Naive B cell (primary cell): Measurements from ENCODE around the gene CLCN1. TPM values are rescaled to one million over a fixed set of nuclear protein-coding genes. Genes with fewer than 3 reads are reported as not detected.
A peak's percentile ranks its signal among the peaks of the same experiment; 100 is the strongest.

Experiments
- ATAC-seq, 2 donors: fragments of 150-1000 bp; cut with Tn5 transposase; 2 replicates each; pipeline ENCODE4 v1.10.0; 2021; ENCODE audit warnings: low read depth in 2 of 2, mild to moderate bottlenecking in 2 of 2, moderate library complexity in 2 of 2
- DNase-seq: peaks from one replicate; pipeline ENCODE4 v3.0.0; 2022
- H3K27ac Mint-ChIP-seq, 6 donors: one replicate each; pipeline ENCODE4 v1.8.0; 2020 to 2022; ENCODE audit warnings: mild to moderate bottlenecking in 6 of 6, mixed read lengths in 6 of 6, moderate library complexity in 5 of 6, inconsistent platforms in 2 of 6
- H3K27me3 Mint-ChIP-seq, 3 donors: one replicate each; pipeline ENCODE4 v1.8.0; 2021 to 2022; ENCODE audit warnings: mixed read lengths in 3 of 3, mild to moderate bottlenecking in 1 of 3
- H3K36me3 Mint-ChIP-seq, 2 donors: one replicate each; pipeline ENCODE4 v1.8.0; 2020 to 2022; ENCODE audit warnings: mixed read lengths in 2 of 2, inconsistent platforms in 1 of 2, mild to moderate bottlenecking in 1 of 2
- H3K4me1 Mint-ChIP-seq, 3 donors: one replicate each; pipeline ENCODE4 v1.8.0; 2020 to 2022; ENCODE audit warnings: mixed read lengths in 3 of 3, inconsistent platforms in 1 of 3, mild to moderate bottlenecking in 1 of 3, moderate library complexity in 1 of 3
- H3K4me3 Mint-ChIP-seq, 8 donors: one replicate each; pipeline ENCODE4 v1.8.0; 2020 to 2022; ENCODE audit warnings: mild to moderate bottlenecking in 8 of 8, mixed read lengths in 8 of 8, moderate library complexity in 8 of 8, inconsistent platforms in 2 of 8
- H3K9me3 Mint-ChIP-seq, 7 donors: one replicate each; pipeline ENCODE4 v1.8.0; 2020 to 2022; ENCODE audit warnings: mixed read lengths in 7 of 7, mild to moderate bottlenecking in 5 of 7, inconsistent platforms in 2 of 7, moderate library complexity in 1 of 7
- polyA plus RNA-seq, 6 donors: library from polyadenylated mRNA; unstranded; fragments of 300-500 nt; fragmentation: Illumina TruSeq; gene quantifications; one replicate each; pipeline ENCODE4 v1.2.3, GENCODE V29; 2021; ENCODE audit warnings: low read depth in 6 of 6

CLCN1 gene
- polyA plus RNA-seq, 6 donors from 2014 or later: not detected

DNA sequence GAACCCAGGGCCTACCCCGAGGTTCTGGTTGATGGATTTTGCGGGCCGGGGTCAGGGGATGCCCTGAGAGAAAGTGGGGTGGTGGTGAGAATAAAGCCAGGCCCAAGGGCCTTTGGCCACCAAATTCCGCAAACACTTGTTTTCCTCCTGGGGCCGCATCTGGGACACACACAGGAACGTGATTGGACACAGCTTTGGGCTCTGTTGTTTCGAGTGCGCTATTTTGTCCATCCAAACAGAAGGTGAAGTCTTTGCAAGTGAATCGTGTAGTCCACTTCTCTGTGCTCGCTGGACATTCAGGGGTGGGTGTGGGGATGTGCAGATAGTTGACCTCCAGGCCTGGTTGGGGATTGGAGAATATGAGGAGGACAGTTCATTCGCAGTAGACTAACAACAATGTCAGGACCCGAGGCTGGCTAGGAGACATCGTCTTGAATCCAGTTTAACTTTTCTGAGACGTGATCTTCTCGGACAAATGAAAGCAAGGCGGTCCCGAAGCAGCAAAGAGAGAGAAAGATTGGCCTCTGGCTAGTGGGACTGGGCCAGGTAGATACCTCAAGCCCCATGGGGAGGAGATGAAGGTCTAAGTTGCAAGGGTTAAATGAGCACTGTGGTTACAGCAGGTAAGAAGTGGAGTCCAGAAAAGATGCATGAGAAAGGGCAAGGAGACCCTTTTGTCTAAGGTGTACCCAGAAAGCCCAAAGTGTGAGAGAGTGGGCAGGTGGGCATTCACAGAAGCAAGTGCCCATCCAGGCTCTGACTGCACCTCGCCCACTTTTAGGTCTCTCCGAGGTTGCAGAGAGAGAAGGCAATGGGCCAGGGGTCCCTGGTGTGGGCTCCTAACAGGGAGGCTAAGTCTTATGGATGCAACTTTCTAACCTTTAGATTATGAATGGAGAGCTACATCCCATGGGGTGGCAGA, 47.4 kb downstream of the CLCN1 start:
- H3K27ac Mint-ChIP-seq: no peak overlapping the region
- H3K36me3 Mint-ChIP-seq: peaks cover 0 to 12% of the 10 kb centered on the region in 2 donors
- no peak for ATAC-seq

DNA sequence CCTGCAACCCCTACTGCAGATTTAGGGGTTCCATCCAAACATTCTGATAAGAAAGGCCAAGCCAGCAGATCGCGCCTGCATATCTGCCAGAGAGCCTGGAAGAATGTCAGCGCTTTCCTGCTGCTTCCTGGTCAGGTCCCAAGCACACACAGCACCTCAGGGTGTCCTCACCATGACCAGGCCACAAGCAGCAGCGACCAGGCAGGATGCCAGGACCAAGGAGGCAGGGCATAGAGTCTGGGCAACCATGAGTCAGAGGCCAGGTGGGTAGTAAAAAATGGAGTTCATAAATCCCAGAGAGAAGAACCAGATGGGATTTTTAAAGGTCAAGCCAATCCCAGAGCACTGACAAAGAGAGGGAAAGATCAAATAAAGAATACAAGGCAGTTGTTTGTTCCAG, 52.1 kb downstream of the CLCN1 start:
- DNase-seq (no peak), ATAC-seq (no peak)
- Mint-ChIP-seq H3K4me3 (no peak overlapping the region), H3K27ac (no peak overlapping the region), H3K36me3 (no peaks in the 10 kb centered on the region), H3K27me3 (peaks cover 46 to 58% (median 52%) of the 10 kb centered on the region in 3 donors), H3K9me3 (no peaks in the 10 kb centered on the region), H3K4me1 (peaks cover 6 to 12% (median 8%) of the 10 kb centered on the region in 3 donors)

More for the DNA sequence above, 47.4 kb downstream of the CLCN1 start:
- Mint-ChIP-seq H3K9me3 (no peaks in the 10 kb centered on the region), H3K4me1 (peaks cover 0 to 19% (median 17%) of the 10 kb centered on the region in 3 donors), H3K4me3 (peak overlapping the region; percentile 31 to 87 (median 58)), H3K27me3 (peaks cover 64 to 88% (median 82%) of the 10 kb centered on the region in 3 donors)
- no peak for DNase-seq

DNA sequence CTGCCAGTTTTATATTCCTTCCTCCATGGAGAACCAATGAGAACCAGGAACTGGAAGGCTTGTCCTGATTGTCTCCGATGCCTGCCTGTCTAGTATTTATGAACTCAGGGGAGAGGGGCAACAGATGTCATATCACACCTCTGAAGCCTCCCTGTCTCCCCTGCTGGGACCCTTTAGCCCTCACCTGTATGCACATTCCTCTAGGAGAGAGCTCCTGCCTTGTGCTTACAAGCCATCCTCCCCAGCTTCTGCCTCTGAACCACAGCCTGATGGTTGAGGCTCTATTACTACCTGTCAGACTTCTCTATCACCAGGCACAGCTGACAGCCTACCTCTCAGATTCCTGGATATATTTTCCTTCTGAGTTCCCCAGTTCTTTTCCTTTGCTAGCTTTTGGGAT, 52.5 kb downstream of the CLCN1 start:
- no peak for ATAC-seq
- H3K9me3 Mint-ChIP-seq: no peaks in the 10 kb centered on the region
- H3K27ac Mint-ChIP-seq: no peak overlapping the region

DNA sequence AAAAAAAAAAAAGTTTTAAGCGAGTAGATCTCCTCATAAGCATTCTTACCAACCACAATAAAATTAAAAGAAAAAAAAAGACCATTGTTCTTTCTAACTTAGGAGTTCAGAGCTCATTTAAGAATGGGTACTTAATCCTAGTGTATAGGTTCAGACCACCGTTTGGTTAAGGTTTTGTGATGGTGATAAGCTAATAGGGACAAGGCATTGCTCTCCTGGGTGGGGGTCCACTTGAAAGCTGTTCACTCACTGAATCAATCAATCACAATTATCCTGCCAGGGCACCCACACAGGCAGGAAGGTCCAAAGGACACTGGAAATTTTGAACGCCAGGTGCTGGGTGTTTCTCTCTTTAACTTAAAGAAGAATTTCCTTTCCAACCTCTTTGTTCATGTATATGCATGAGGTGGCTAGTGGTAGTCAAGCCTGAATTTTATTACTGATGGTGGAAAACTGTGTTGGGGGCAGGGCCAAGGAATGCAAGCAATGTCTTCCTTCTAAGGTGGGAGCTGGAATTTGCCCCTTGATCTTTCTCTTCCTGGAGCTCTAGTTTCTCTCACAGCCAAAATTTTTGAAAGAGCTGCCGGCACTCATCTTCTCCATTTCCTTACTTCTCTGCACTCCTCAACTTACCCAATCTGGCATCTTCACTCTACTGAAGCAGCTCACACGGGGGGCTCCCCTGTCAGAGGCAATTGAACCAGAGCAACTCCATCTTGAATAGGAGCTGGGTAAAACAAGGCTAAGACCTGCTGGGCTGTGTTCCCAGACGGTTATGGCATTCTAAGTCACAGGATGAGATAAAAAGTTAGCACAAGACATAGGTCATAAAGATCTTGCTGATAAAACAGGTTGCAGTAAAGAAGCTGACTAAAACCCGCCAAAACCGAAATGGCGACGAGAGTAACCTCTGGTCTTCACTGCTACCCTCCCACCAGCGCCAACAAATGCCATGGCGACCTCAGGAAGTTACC, 54.1 kb downstream of the CLCN1 start:
- no peak overlapping the region for H3K4me3 Mint-ChIP-seq
- peaks cover 15 to 18% (median 16%) of the 10 kb centered on the region in 3 donors for H3K4me1 Mint-ChIP-seq
- H3K36me3 Mint-ChIP-seq: no peaks in the 10 kb centered on the region
- ATAC-seq (no peak), DNase-seq (no peak)
- no peaks in the 10 kb centered on the region for H3K9me3 Mint-ChIP-seq
- peaks cover 26 to 38% (median 32%) of the 10 kb centered on the region in 3 donors for H3K27me3 Mint-ChIP-seq
- H3K27ac Mint-ChIP-seq: no peak overlapping the region

More for the DNA sequence above, 52.5 kb downstream of the CLCN1 start:
- H3K4me3 Mint-ChIP-seq: no peak overlapping the region
- no peaks in the 10 kb centered on the region for H3K36me3 Mint-ChIP-seq
- no peak for DNase-seq
- peaks cover 6 to 8% (median 8%) of the 10 kb centered on the region in 3 donors for H3K4me1 Mint-ChIP-seq
- peaks cover 42 to 54% (median 48%) of the 10 kb centered on the region in 3 donors for H3K27me3 Mint-ChIP-seq

DNA sequence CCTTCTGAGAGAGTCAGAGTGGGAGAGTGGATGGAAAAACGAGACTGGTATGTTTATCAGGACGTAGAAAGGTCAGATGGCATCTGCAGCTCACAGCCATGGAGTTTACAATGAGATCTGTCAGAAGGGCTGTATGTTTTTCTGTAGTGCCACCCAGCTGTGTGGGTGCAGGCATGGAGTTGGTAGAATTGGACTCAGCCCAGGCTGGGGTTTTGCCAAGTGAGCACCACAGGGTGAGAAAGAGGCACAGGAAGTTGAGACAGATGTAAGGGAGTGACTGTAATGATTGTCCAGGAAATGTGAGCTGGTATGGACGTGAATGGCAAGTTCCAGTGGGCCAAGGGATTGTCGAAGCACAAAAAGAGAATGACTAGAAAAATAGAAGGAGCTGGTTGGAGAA, 56.2 kb downstream of the CLCN1 start:
- H3K36me3 Mint-ChIP-seq: no peaks in the 10 kb centered on the region
- no peaks in the 10 kb centered on the region for H3K9me3 Mint-ChIP-seq
- peaks cover 11 to 18% (median 18%) of the 10 kb centered on the region in 3 donors for H3K27me3 Mint-ChIP-seq
- H3K4me1 Mint-ChIP-seq: peaks cover 22 to 28% (median 23%) of the 10 kb centered on the region in 3 donors
- DNase-seq: no peak
- no peak for ATAC-seq
- H3K27ac Mint-ChIP-seq: peak overlapping the region in 1 of 6 donors; percentile 71
- H3K4me3 Mint-ChIP-seq: peak overlapping the region in 1 of 8 donors; percentile 13

DNA sequence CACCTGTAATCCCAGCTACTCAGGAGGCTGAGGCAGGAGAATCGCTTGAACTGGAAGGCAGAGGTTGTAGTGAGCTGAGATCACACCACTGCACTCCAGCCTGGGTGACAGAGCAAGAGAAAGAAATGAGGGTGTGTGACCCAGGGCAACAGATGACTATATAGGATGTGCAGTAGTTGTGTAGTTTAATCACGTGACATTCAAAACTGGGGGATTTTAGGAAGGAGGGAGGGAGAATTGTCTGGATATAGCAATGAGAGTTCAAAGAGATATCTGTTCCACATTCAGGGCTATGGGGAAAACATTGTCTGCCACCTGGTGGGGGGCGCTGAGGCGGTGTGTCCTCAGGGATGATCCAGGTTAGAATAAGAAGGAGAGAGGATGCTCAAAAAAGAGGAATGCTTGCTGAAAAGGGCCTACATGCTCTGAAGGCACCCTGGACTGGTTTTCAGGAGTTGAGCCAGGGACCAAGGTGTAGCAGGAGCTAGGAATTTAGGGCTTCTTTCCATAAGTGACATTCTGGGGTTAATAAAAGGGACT, 57.4 kb downstream of the CLCN1 start:
- DNase-seq (no peak), ATAC-seq (no peak)
- Mint-ChIP-seq H3K4me3 (no peak overlapping the region), H3K27me3 (peaks cover 0 to 6% (median 6%) of the 10 kb centered on the region in 3 donors), H3K9me3 (no peaks in the 10 kb centered on the region), H3K27ac (peak overlapping the region in 1 of 6 donors; percentile 33), H3K36me3 (no peaks in the 10 kb centered on the region), H3K4me1 (peaks cover 22 to 28% (median 23%) of the 10 kb centered on the region in 3 donors)

DNA sequence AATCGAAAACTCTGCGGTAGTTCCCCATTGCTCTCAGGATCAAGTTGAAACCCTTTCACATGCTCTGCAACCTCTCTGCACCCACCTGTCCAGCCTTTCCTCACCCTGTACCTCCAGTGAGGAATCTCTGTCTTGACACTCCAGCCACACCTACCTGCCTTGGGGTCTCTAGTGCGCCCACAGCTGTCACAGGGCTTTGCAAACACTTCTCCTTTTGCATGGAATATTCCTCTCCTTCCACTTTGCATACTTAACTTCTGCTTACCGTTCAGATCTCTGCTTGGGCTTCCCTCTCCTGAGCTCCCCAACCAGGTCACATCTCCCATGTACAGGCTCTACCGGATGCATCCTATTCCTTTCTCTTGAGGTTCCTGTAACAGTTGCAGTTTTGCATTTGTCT, 58.6 kb downstream of the CLCN1 start:
- no peak overlapping the region for H3K4me3 Mint-ChIP-seq
- peak overlapping the region in 3 of 6 donors; percentile 0 to 64 (median 18) for H3K27ac Mint-ChIP-seq
- H3K4me1 Mint-ChIP-seq: peaks cover 26 to 37% (median 30%) of the 10 kb centered on the region in 3 donors
- no peaks in the 10 kb centered on the region for H3K36me3 Mint-ChIP-seq
- H3K9me3 Mint-ChIP-seq: no peaks in the 10 kb centered on the region
- no peaks in the 10 kb centered on the region for H3K27me3 Mint-ChIP-seq
- ATAC-seq (peak in 1 of 2 donors; percentile 36), DNase-seq (no peak)

DNA sequence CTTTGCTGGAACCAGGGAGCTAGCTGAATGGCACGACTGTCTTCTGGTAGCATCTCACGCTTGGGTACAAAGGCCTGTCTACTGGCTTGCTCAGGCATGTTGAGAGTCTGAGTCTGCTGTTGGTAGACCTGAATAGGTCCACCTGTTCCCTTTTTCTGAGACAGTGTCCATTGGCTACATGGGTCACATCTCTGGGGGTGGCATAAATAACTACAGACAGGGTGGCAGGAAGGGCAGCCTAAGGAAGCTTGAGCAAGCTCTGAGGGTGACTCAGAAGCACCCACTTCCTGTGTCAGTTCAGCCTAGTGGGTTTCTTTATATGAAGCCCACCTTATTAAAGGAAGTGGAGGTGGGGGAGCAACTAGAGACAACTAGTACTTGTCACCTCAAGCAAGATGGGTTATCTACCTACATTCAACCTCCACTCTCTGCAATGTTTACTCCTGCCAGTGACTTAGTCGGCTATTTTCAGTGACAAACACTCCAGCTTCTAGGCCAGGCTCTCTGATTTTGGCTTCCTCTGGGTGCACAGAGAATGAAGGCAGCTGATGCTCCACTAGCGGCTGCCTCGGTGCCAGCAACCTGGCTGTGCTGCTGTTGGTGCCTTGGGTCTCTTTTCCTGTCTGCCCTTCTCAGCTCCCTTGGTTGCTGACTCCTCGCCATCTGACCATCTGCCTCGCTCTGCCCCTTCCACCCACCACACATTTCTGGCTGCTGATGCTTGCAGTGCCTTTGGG, 59.6 kb downstream of the CLCN1 start:
- no peaks in the 10 kb centered on the region for H3K27me3 Mint-ChIP-seq
- peak overlapping the region in 4 of 6 donors; percentile 16 to 70 (median 44) for H3K27ac Mint-ChIP-seq
- H3K9me3 Mint-ChIP-seq: no peaks in the 10 kb centered on the region
- H3K4me1 Mint-ChIP-seq: peaks cover 31 to 43% (median 35%) of the 10 kb centered on the region in 3 donors
- ATAC-seq (peak; percentile 10 to 31), DNase-seq (no peak)
- peak overlapping the region in 3 of 8 donors; percentile 2 to 41 (median 10) for H3K4me3 Mint-ChIP-seq
- no peaks in the 10 kb centered on the region for H3K36me3 Mint-ChIP-seq

DNA sequence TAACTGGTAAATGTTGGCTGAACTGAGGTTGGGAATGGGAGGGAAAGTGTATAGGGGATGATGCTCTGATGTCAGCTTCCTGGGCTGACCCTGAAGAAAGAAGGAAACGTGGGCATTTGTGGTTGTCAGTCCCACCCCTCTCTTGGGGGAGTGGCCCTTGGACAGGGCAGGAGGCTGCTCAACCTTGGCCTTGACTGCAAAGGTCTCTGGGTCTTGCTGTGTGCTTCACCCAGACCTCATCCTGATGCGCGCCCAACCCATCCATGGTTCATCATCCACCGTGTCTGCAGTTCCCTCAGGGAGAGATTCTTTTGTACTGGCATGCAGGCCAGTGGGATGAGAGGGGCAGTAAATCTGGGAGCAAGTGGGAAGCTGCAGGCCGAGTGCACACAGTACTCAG, 60.5 kb downstream of the CLCN1 start:
- peak overlapping the region in 3 of 6 donors; percentile 23 to 52 (median 26) for H3K27ac Mint-ChIP-seq
- peaks cover 31 to 43% (median 35%) of the 10 kb centered on the region in 3 donors for H3K4me1 Mint-ChIP-seq
- DNase-seq: no peak
- no peak for ATAC-seq
- H3K27me3 Mint-ChIP-seq: no peaks in the 10 kb centered on the region
- no peaks in the 10 kb centered on the region for H3K9me3 Mint-ChIP-seq
- H3K4me3 Mint-ChIP-seq: no peak overlapping the region
- no peaks in the 10 kb centered on the region for H3K36me3 Mint-ChIP-seq

DNA sequence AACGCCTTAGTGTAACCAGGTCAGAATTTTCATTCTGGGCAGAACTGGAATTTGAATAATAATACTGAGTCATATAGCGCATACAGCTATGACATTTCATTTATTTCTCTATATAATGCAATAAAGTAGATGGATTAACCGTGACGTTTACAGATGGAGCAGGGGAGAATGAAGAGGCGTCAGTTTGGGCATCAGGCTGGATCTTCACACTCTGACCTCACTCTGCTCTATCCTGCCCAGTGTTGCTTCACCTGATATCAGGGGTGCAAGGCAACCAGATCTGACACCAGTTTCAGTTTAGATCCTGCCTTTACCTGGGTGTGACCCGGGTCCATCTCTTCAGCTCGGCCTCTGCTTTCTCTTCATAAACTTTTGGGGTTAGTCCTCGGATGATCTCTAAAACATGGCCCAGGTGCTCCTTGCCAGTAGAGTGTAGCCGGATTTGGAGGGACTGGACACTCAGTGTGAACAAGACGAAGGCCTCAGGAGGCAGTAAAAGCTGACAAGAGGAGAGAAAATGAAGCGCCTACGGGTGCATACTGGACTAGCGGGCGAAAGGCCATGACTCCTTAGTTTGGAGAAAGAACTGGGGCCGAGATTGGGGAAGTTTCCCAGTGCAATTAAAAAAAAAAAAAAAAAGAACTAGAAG, 63.8 kb downstream of the CLCN1 start:
- H3K27ac Mint-ChIP-seq: peak overlapping the region; percentile 77 to 97 (median 88)
- DNase-seq: no peak
- peaks cover 18 to 29% (median 25%) of the 10 kb centered on the region in 3 donors for H3K4me1 Mint-ChIP-seq
- H3K27me3 Mint-ChIP-seq: no peaks in the 10 kb centered on the region
- no peak for ATAC-seq
- peak overlapping the region in 7 of 8 donors; percentile 83 to 97 (median 92) for H3K4me3 Mint-ChIP-seq
- no peaks in the 10 kb centered on the region for H3K9me3 Mint-ChIP-seq
- H3K36me3 Mint-ChIP-seq: no peaks in the 10 kb centered on the region

DNA sequence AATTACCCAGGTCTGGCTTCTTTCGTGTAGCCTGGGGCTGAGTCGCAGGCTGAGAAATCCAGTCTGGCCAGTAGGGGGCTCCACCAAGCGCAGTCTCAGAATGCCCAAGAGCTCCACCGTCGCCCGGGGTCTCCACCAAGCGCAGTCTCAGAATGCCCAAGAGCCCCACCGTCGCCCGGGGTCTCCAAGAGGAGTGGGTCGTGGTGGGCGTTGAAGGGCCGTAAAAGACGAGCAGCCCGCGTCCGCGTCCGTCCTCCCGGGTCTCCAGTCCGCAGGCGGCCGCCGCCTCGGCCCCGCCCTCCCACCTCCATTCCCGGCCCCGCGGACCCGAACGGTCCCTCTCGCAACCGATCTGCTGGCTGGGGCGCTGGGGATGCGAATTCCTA, 64.3 kb downstream of the CLCN1 start:
- peak; percentile 78 for DNase-seq
- peak overlapping the region; percentile 77 to 97 (median 88) for H3K27ac Mint-ChIP-seq
- peak overlapping the region in 7 of 8 donors; percentile 83 to 97 (median 92) for H3K4me3 Mint-ChIP-seq
- no peaks in the 10 kb centered on the region for H3K36me3 Mint-ChIP-seq
- H3K4me1 Mint-ChIP-seq: peaks cover 14 to 24% (median 19%) of the 10 kb centered on the region in 3 donors
- H3K27me3 Mint-ChIP-seq: no peaks in the 10 kb centered on the region
- peak; percentile 68 to 71 for ATAC-seq
- H3K9me3 Mint-ChIP-seq: no peaks in the 10 kb centered on the region
